SIG-M5 treated with dmso at 0.1 percent for 504 hours (cell line): ENCODE results near the gene PCDHB15.
"Not testable (repeated sequence)": the region's sequence is repeated elsewhere in the genome, so short reads cannot be mapped to it uniquely, and the experiment has no call there.

Experiments
- DNase-seq: peaks from one replicate; lab custom pipeline; 2025; ENCODE audit not compliant: unreplicated experiment; lab: John Stamatoyannopoulos, UW

Gene PCDHB15

GRCh38 chr5:141245250-141245717, at the start of gene PCDHB15:
Gene PCDHB15, plus strand, starts transcription at chr5:141245395. Its CDS starts 184 bp downstream, at chr5:141245579.
- DNase-seq = no peak

GRCh38 chr5:141196363-141196762, 48.8 kb upstream of the PCDHB15 start:
- no peak for DNase-seq

GRCh38 chr5:141199359-141200235, 45.6 kb upstream of the PCDHB15 start, which contains the start of gene PCDHB11:
Gene PCDHB11, plus strand, starts transcription at chr5:141199627. Its CDS starts 148 bp downstream, at chr5:141199775.
- peak; percentile 23 for DNase-seq

GRCh38 chr5:141201126-141201525, 44.1 kb upstream of the PCDHB15 start:
- DNase-seq = not testable (repeated sequence)

GRCh38 chr5:141201646-141202045, 43.5 kb upstream of the PCDHB15 start:
- DNase-seq = not testable (repeated sequence)

GRCh38 chr5:141208478-141208877, 36.7 kb upstream of the PCDHB15 start, which contains the start of gene PCDHB12:
Gene PCDHB12, plus strand, starts transcription at chr5:141208719. Its CDS starts 189 bp downstream, at chr5:141208908.
- DNase-seq = peak; percentile 1

- not testable (repeated sequence) for DNase-seq
Measured at GRCh38 chr5:141210281-141210680, 34.9 kb upstream of the PCDHB15 start.

- not testable (repeated sequence) for DNase-seq
Measured at GRCh38 chr5:141210849-141211248, 34.3 kb upstream of the PCDHB15 start.

GRCh38 chr5:141213656-141214339, 31.4 kb upstream of the PCDHB15 start, which contains the start of gene PCDHB13:
Gene PCDHB13, plus strand, starts transcription at chr5:141213919. Its CDS starts 205 bp downstream, at chr5:141214124.
- DNase-seq = peak; percentile 30

- not testable (repeated sequence) for DNase-seq
Measured at GRCh38 chr5:141214583-141214982, 30.6 kb upstream of the PCDHB15 start.

GRCh38 chr5:141215504-141215903, 29.7 kb upstream of the PCDHB15 start:
- DNase-seq = not testable (repeated sequence)

- not testable (repeated sequence) for DNase-seq
Measured at GRCh38 chr5:141216035-141216434, 29.2 kb upstream of the PCDHB15 start.

- DNase-seq = peak; percentile 45
Measured at GRCh38 chr5:141223112-141223783, 21.9 kb upstream of the PCDHB15 start, which contains the start of gene PCDHB14. Gene PCDHB14, plus strand, starts transcription at chr5:141223343. Its CDS starts 163 bp downstream, at chr5:141223506.

- not testable (repeated sequence) for DNase-seq
Measured at GRCh38 chr5:141224844-141225243, 20.4 kb upstream of the PCDHB15 start.

- DNase-seq = not testable (repeated sequence)
Measured at GRCh38 chr5:141225421-141225820, 19.8 kb upstream of the PCDHB15 start.

GRCh38 chr5:141234109-141234667, 11.0 kb upstream of the PCDHB15 start:
- DNase-seq = no peak

GRCh38 chr5:141235922-141236321, 9.3 kb upstream of the PCDHB15 start:
- not testable (repeated sequence) for DNase-seq

GRCh38 chr5:141236516-141237313, 8.5 kb upstream of the PCDHB15 start:
- no peak for DNase-seq

- DNase-seq = no peak
Measured at GRCh38 chr5:141241496-141241895, 3.7 kb upstream of the PCDHB15 start.

GRCh38 chr5:141246971-141247370, 1.8 kb downstream of the PCDHB15 start:
- not testable (repeated sequence) for DNase-seq
